ENCODE measurements around the gene NLRP14.
A peak's percentile ranks its signal among the peaks of the same experiment; 100 is the strongest.

Gene NLRP14

GRCh38 chr11:7056828-7057513 is 36.7 kb downstream of the NLRP14 start:
- DNase-seq: no peak

DNA sequence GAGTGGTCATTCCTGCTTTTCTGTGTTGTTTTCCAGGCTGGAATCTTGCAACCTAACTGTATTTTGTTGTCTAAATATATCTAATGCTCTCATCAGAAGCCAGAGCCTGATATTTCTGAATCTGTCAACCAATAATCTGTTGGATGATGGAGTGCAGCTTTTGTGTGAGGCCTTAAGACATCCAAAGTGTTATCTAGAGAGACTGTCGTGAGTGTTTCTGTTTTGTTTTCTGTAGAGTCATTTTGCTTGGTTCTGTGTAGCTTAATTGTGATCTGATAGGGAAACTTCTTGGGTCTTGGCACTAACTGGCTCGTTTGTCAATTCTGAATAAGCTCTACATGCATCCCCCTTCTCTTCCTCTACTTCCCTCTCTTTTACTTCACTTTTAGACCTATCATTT is 37.4 kb downstream of the NLRP14 start:
- no peak for DNase-seq

DNA sequence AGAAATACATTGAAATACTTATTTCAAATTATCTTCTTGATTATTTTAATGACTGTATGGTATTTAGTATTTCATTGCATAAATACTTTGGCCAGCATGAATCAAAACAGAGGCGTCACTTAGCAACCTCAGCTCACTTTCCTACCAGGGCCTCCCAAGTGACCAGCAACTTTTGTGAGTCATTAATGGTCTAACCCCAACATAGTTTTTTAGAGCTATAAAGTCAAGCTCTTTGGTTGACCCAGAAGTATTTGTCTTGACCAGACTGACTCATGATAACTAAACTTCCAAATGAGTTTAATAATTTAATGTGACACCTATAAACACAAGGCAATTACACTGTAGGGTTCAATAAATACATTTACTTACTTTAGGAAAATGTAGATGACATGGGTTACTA is 40.6 kb downstream of the NLRP14 start:
- no peak for DNase-seq

- no peak for DNase-seq
These were observed 42.3 kb downstream of the NLRP14 start for GRCh38 chr11:7062534-7062933.

- no peak for DNase-seq
These were observed 52.2 kb downstream of the NLRP14 start for GRCh38 chr11:7072401-7073028.

- no peak for DNase-seq
These were observed 56.8 kb downstream of the NLRP14 start for GRCh38 chr11:7077101-7077500.

- DNase-seq: no peak
These were observed 59.4 kb downstream of the NLRP14 start for GRCh38 chr11:7079545-7080135.

GRCh38 chr11:7080900-7081299 is 60.6 kb downstream of the NLRP14 start:
- no peak for DNase-seq

GRCh38 chr11:7081441-7081840 is 61.2 kb downstream of the NLRP14 start:
- no peak for DNase-seq

- no peak for DNase-seq
These were observed 68.6 kb downstream of the NLRP14 start, which contains the start of gene RBMXL2 for GRCh38 chr11:7088921-7089320. TSS of gene RBMXL2 (plus strand) at chr11:7088998. CDS start at chr11:7089121, 123 bp downstream.

GRCh38 chr11:7089328-7090251 is 69.3 kb downstream of the NLRP14 start:
- DNase-seq: no peak

DNA sequence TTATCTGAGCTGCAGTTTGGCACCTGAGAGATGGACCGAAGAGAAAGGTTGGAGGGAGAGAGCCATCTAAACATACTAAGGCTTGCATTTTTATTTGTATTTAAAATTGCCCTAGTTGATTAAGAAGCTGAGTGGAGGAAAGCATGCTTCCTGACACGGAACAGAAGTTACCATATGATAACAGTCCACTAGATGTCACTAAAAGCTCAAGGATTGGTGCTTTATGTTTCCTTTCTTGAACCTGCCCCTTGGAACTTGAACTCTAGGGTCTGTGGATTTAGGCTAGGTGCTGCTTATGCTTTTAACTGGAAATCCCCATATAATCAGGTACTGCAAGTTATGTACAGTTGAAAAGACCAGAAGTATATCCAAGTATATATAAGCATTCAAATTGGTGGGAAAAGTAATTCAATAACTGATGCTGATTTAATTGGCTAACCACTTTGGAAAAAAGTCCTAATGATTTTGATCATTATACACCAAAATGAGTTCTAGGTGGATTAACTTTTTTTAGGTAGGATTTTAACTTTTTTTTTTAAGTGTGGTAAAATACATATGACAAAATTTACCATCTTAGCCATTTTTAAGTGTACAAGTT is 78.1 kb downstream of the NLRP14 start:
- DNase-seq: peak; percentile 71

DNA sequence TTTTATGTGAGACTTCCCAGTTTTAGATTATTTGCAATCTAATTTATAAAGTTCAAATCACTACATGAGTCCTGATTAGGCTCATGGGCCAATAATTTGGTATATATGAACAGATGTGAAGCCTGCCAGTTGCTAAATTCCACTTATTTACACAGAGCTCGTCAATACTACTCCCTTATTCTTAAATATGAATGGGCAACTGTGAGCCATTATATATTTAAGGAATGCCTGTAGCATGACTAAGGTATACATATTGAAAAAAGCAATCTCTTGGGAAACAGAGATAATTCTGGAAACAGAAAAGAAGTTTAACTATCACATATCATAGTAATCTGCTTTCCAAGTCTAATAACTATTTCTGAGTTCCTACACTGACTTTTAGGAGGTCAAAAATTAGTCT is 95.5 kb downstream of the NLRP14 start:
- DNase-seq: peak; percentile 13

DNA sequence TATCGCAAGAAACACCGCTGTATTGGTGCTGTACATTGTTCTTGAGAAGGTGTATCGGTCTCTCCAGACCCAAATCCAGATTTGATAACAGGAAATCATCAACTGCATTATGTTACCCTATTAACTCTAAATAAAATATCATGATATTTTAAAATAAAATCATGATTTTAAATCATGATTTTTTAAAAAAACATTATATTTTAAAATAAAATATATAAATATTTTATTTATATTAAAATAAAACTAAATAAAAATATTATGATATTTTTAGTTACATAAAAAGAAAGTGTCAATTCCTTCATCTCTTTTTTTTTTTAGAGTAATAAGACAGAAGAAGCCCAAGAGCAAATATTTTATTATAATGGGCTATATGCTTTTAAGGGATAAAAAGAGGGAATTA is 96.1 kb downstream of the NLRP14 start:
- no peak for DNase-seq
